Measurements from ENCODE around the gene ASAP2. TPM values are rescaled to one million over a fixed set of nuclear protein-coding genes. Genes with fewer than 3 reads are reported as not detected.

ASAP2 gene
- polyA plus RNA-seq, 1 donor (not counting 4 experiments of a cell fraction or from before 2014, with no cell fraction given): 54.2 TPM

GRCh38 chr2:9258501-9258900 is 51.9 kb downstream of the ASAP2 start:
- no peak for FAIRE-seq
- no peak overlapping the region for H3K4me3 ChIP-seq (ENCODE audit: control insufficient read depth in 2 of 3, extremely low read depth in 1 of 3, insufficient read depth in 2 of 3, low read depth in 1 of 3, low read length in 3 of 3)
- no peak overlapping the region for H2AFZ ChIP-seq (ENCODE audit: control insufficient read depth, low read length)
- no peaks in the 10 kb centered on the region for H4K20me1 ChIP-seq (ENCODE audit: control insufficient read depth, extremely low read depth, insufficient read depth, low read length)
- peaks cover 9% of the 10 kb centered on the region in 2 experiments for H3K36me3 ChIP-seq (ENCODE audit: control insufficient read depth in 2 of 2, extremely low read depth in 1 of 2, insufficient read depth in 2 of 2, low read length in 2 of 2)
- TF ChIP-seq EZH2 (IDR thresholded peaks at IDR 0.05; ENCODE audit: low read length) (no peak), CTCF (optimal IDR thresholded peaks at IDR 0.05 in 1 of 3, IDR thresholded peaks at IDR 0.05 in 1 of 3, conservative IDR thresholded peaks at IDR 0.05 in 1 of 3; ENCODE audit: extremely low read depth in 1 of 3, insufficient read depth in 2 of 3, low read length in 3 of 3) (no peak)
- no peaks in the 10 kb centered on the region for H3K9me3 ChIP-seq (ENCODE audit: control insufficient read depth, low read depth, low read length)
- H3K4me2 ChIP-seq (ENCODE audit: control insufficient read depth, extremely low read depth, insufficient read depth, low read depth, low read length): no peak overlapping the region
- H3K9ac ChIP-seq (ENCODE audit: control insufficient read depth, extremely low read depth, insufficient read depth, low read length): no peak overlapping the region
- no peak for DNase-seq (ENCODE audit: low read depth, low spot score)
- H3K27ac ChIP-seq (ENCODE audit: control insufficient read depth, insufficient read depth, low read length): no peak overlapping the region
- no peaks in the 10 kb centered on the region for H3K27me3 ChIP-seq (ENCODE audit: control insufficient read depth, extremely low read depth, insufficient read depth, low read length)
- dilution Hi-C loops (cut with MboI; ENCODE audit: extremely low pct_ligation_motif_present, low sequenced_read_pairs): no loop called here
- peaks cover 95% of the 10 kb centered on the region for H3K79me2 ChIP-seq (ENCODE audit: control insufficient read depth, insufficient read depth, low read length)
- no peaks in the 10 kb centered on the region for H3K9me1 ChIP-seq (ENCODE audit: control insufficient read depth, extremely low read depth, insufficient read depth, low read length)
- H3K4me1 ChIP-seq (ENCODE audit: control insufficient read depth, extremely low read depth, insufficient read depth, low read length): peaks cover 27% of the 10 kb centered on the region

- H3K4me2 ChIP-seq (ENCODE audit: control insufficient read depth, extremely low read depth, insufficient read depth, low read depth, low read length): no peak overlapping the region
- FAIRE-seq (no peak), DNase-seq (ENCODE audit: low read depth, low spot score) (no peak)
- H2AFZ ChIP-seq (ENCODE audit: control insufficient read depth, low read length): no peak overlapping the region
- H3K9ac ChIP-seq (ENCODE audit: control insufficient read depth, extremely low read depth, insufficient read depth, low read length): no peak overlapping the region
- no peaks in the 10 kb centered on the region for H3K9me1 ChIP-seq (ENCODE audit: control insufficient read depth, extremely low read depth, insufficient read depth, low read length)
- H3K36me3 ChIP-seq (ENCODE audit: control insufficient read depth in 2 of 2, extremely low read depth in 1 of 2, insufficient read depth in 2 of 2, low read length in 2 of 2): peaks cover 9% of the 10 kb centered on the region in 2 experiments
- H3K9me3 ChIP-seq (ENCODE audit: control insufficient read depth, low read depth, low read length): no peaks in the 10 kb centered on the region
- peaks cover 95% of the 10 kb centered on the region for H3K79me2 ChIP-seq (ENCODE audit: control insufficient read depth, insufficient read depth, low read length)
- dilution Hi-C loops (cut with MboI; ENCODE audit: extremely low pct_ligation_motif_present, low sequenced_read_pairs): no loop called here
- peaks cover 23% of the 10 kb centered on the region for H3K4me1 ChIP-seq (ENCODE audit: control insufficient read depth, extremely low read depth, insufficient read depth, low read length)
- TF ChIP-seq CTCF (optimal IDR thresholded peaks at IDR 0.05 in 1 of 3, IDR thresholded peaks at IDR 0.05 in 1 of 3, conservative IDR thresholded peaks at IDR 0.05 in 1 of 3; ENCODE audit: extremely low read depth in 1 of 3, insufficient read depth in 2 of 3, low read length in 3 of 3): no peak
- TF ChIP-seq EZH2 (IDR thresholded peaks at IDR 0.05; ENCODE audit: low read length): no peak
- no peak overlapping the region for H3K27ac ChIP-seq (ENCODE audit: control insufficient read depth, insufficient read depth, low read length)
- no peak overlapping the region for H3K4me3 ChIP-seq (ENCODE audit: control insufficient read depth in 2 of 3, extremely low read depth in 1 of 3, insufficient read depth in 2 of 3, low read depth in 1 of 3, low read length in 3 of 3)
- H3K27me3 ChIP-seq (ENCODE audit: control insufficient read depth, extremely low read depth, insufficient read depth, low read length): no peaks in the 10 kb centered on the region
- H4K20me1 ChIP-seq (ENCODE audit: control insufficient read depth, extremely low read depth, insufficient read depth, low read length): no peaks in the 10 kb centered on the region
Measured at GRCh38 chr2:9258953-9259399, 52.4 kb downstream of the ASAP2 start.
